A549 (cell line): Measurements from ENCODE around the gene EVC2. TPM values are rescaled to one million over a fixed set of nuclear protein-coding genes. Genes with fewer than 3 reads are reported as not detected.

Experiments
- ATAC-seq, 2 experiments: fragments of 200-7000 bp in 1 of 2; fragments of >200 bp in 1 of 2; cut with Nextera tagmentation in 1 of 2; cut with Tn5 transposase in 1 of 2; 3 replicates each; pipeline versions ENCODE4 v1.8.0 to v1.9.1; 2018 to 2020; ENCODE audit warnings: mild to moderate bottlenecking in 1 of 2, moderate library complexity in 1 of 2
- CTCF ChIA-PET: fragments of 300-600 bp; sonication (Branson Sonifier 250); formaldehyde crosslinking; extraction: SDS; loops from one replicate; lab custom pipeline; 2021; ENCODE audit warnings: antibody characterized with exemption, inconsistent platforms; lab: Yijun Ruan, JAX
- POLR2A ChIA-PET: fragments of 350-600 bp; formaldehyde crosslinking; extraction: SDS; loops from one replicate; lab custom pipeline; 2021; ENCODE audit warnings: antibody characterized with exemption, inconsistent platforms; lab: Yijun Ruan, JAX
- DNase-seq, 2 experiments: peaks; one replicate each; pipeline versions ENCODE4 v3.0.0 to v3.0.0-alpha.2; 2011 to 2016; ENCODE audit warnings: low read depth in 1 of 2, low spot score in 1 of 2
- FAIRE-seq: peaks from 2 replicates; lab custom pipeline; 2011; peaks lifted over from hg19 to GRCh38; lab: Jason Lieb, UNC
- H3K27ac ChIP-seq, 2 experiments: fragments of >200 bp; sonication (Bioruptor Twin); formaldehyde crosslinking; 3 replicates each; pipeline ENCODE4 v1.5.1; 2016 to 2017
- H3K4me1 ChIP-seq: fragments of >200 bp; sonication (Bioruptor Twin); formaldehyde crosslinking; 3 replicates; pipeline ENCODE4 v1.6.1; 2016
- H3K4me2 ChIP-seq: fragments of >200 bp; sonication (Bioruptor Twin); formaldehyde crosslinking; 3 replicates; pipeline ENCODE4 v1.6.1; 2016
- H3K4me3 ChIP-seq: fragments of >200 bp; sonication (Bioruptor Twin); formaldehyde crosslinking; 3 replicates; pipeline ENCODE4 v1.5.1; 2016
- H3K9me3 ChIP-seq: fragments of >200 bp; sonication (Bioruptor Twin); formaldehyde crosslinking; 3 replicates; pipeline ENCODE4 v1.6.1; 2016
- CBX8 ChIP-seq: fragments of 200-600 bp; sonication (generic); IDR thresholded peaks from 2 replicates; pipeline ENCODE4 v1.6.1; 2016
- ESRRA ChIP-seq: fragments of 150-350 bp; IDR thresholded peaks from 2 replicates; pipeline ENCODE4 v1.6.1; 2014; ENCODE audit warnings: mild to moderate bottlenecking, low read length, borderline replicate concordance
- FOSL2 ChIP-seq, 2 experiments: fragments of 450-650 bp in 1 of 2; fragments of >200 bp in 1 of 2; sonication (Bioruptor Twin) in 1 of 2; formaldehyde crosslinking; IDR thresholded peaks; 2 replicates each; pipeline versions ENCODE4 v1.5.0 to v1.6.1; 2016 to 2020; ENCODE audit warnings: mild to moderate bottlenecking in 1 of 2, moderate library complexity in 1 of 2
- HOXB13 ChIP-seq: fragments of 250-450 bp; sonication (Bioruptor Pico); IDR thresholded peaks from 2 replicates; pipeline ENCODE4 v1.5.0; 2020; ENCODE audit warnings: low read depth, mild to moderate bottlenecking, moderate library complexity
- HOXB5 ChIP-seq: fragments of 250-450 bp; sonication (Bioruptor Pico); IDR thresholded peaks from 2 replicates; pipeline ENCODE4 v1.5.0; 2020; ENCODE audit warnings: mild to moderate bottlenecking, moderate library complexity
- MAZ ChIP-seq: fragments of 150-350 bp; IDR thresholded peaks from 2 replicates; pipeline ENCODE4 v1.6.1; 2014; ENCODE audit warnings: antibody characterized with exemption, low read depth, low read length, borderline replicate concordance
- NR3C1 ChIP-seq: fragments of >200 bp; sonication (Bioruptor Twin); formaldehyde crosslinking; IDR thresholded peaks from 3 replicates; pipeline ENCODE4 v1.6.1; 2017
- POLR2AphosphoS2 ChIP-seq: conservative IDR thresholded peaks from 2 replicates; pipeline ENCODE4 v1.6.1; 2012; ENCODE audit warnings: low read length, improper control_type of control experiment, inconsistent platforms
- RNF2 ChIP-seq: fragments of 200-600 bp; sonication (generic); IDR thresholded peaks from 2 replicates; pipeline ENCODE4 v1.6.1; 2016; ENCODE audit warnings: low read depth, mild to moderate bottlenecking, antibody characterized with exemption, moderate library complexity, borderline replicate concordance
- WGBS: methylation state at CpG from one replicate; pipeline ENCODE4 v1.1.6; 2017; ENCODE audit errors: missing lambda C conversion rate; 5-methylcytosine and 5-hydroxymethylcytosine counted together
- polyA plus RNA-seq, 4 experiments: library from polyadenylated mRNA; depleted of rRNA in 3 of 4; stranded (reverse); fragments of >200 nt; fragmentation: RNase III in 1 of 4; extraction: RNeasy Plus Mini Kit Qiagen cat#74134 plus additional on column Dnase treatment in 1 of 4; gene quantifications; 2 replicates in 3 of 4; 3 replicates in 1 of 4; pipeline ENCODE4 v1.2.3, GENCODE V29; 2011 to 2017
- TF ChIP-seq, protein P1 (sequence below): fragments of 200-600 bp; sonication (generic); IDR thresholded peaks from 2 replicates; pipeline ENCODE4 v1.6.1; 2016; ENCODE audit warnings: antibody characterized with exemption, mild to moderate bottlenecking, moderate library complexity
- TF ChIP-seq, protein P2 (sequence below): IDR thresholded peaks from 2 replicates; pipeline ENCODE4 v1.6.1; 2012
- TF ChIP-seq, protein P3 (sequence below): fragments of >200 bp; sonication (Bioruptor Twin); formaldehyde crosslinking; IDR thresholded peaks from 3 replicates; pipeline ENCODE4 v1.5.1; 2016
- TF ChIP-seq, protein P4 (sequence below): fragments of 450-650 bp; IDR thresholded peaks from 2 replicates; pipeline ENCODE4 v1.6.1; 2014; ENCODE audit warnings: antibody characterized with exemption

EVC2 gene
- polyA plus RNA-seq, 2 of the 4 experiments (the other 2 are of a cell fraction) = 0.96 to 1.5 TPM

DNA sequence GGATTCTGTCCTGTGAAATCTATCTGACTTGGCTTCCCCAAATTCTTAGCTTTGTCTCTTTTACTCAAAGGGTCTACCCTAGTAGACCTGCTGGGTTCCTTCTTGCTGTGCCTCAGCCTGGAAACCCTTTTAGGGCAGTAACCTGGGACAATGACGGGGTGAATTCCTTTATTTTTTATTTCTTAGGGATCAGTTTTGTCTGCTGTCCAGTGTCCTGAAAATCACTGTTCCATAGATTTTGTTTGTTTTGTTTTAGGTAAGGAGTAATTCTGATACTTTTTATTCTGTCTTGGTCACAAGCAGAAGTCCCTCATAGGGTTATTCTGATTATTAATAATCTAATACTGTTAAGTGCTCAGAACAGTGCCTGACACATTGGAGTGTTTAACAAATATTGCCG is 118.9 kb downstream of the EVC2 start:
- FAIRE-seq (no peak), ATAC-seq (no peak), DNase-seq (no peak)
- CTCF ChIA-PET = interaction anchor here (1.7 kb wide), 1 partner anchor 8 kb away, joined by 3 read pairs; no protein-coding TSS in a partner anchor
- Histone ChIP-seq H3K4me3 (no peak overlapping the region), H3K9me3 (no peaks in the 10 kb centered on the region), H3K27ac (no peak overlapping the region), H3K4me2 (no peak overlapping the region), H3K4me1 (no peaks in the 10 kb centered on the region)
- POLR2A ChIA-PET = no interaction called here
- no peak for TF ChIP-seq MAZ
- TF ChIP-seq HOXB13 = no peak
- TF ChIP-seq, protein P1, sequence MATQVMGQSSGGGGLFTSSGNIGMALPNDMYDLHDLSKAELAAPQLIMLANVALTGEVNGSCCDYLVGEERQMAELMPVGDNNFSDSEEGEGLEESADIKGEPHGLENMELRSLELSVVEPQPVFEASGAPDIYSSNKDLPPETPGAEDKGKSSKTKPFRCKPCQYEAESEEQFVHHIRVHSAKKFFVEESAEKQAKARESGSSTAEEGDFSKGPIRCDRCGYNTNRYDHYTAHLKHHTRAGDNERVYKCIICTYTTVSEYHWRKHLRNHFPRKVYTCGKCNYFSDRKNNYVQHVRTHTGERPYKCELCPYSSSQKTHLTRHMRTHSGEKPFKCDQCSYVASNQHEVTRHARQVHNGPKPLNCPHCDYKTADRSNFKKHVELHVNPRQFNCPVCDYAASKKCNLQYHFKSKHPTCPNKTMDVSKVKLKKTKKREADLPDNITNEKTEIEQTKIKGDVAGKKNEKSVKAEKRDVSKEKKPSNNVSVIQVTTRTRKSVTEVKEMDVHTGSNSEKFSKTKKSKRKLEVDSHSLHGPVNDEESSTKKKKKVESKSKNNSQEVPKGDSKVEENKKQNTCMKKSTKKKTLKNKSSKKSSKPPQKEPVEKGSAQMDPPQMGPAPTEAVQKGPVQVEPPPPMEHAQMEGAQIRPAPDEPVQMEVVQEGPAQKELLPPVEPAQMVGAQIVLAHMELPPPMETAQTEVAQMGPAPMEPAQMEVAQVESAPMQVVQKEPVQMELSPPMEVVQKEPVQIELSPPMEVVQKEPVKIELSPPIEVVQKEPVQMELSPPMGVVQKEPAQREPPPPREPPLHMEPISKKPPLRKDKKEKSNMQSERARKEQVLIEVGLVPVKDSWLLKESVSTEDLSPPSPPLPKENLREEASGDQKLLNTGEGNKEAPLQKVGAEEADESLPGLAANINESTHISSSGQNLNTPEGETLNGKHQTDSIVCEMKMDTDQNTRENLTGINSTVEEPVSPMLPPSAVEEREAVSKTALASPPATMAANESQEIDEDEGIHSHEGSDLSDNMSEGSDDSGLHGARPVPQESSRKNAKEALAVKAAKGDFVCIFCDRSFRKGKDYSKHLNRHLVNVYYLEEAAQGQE = peak; percentile 55; the same call in 1 of the 2 replicates
- no peak for TF ChIP-seq RNF2
- TF ChIP-seq NR3C1 = no peak
- 84% methylated on average over 2 of the region's 2 CpGs for WGBS

DNA sequence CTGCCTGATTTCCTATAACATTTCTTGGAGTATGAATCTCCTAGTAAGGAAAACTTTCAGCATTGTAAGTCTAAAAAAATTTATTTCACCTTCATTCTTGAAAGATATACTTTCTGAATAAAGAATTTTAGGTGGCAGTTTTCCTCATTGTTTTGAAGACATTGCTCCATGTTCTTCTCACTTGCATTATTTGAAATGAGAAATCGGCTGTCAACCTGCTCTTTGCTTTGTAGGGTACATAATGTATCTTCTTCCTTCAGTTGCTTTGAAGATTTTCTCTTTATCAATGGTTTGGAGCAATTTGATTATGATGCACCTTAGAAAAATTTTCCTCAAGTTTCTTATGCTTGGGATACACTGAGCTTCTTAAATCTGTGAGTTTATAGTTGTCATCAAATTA is 120.3 kb downstream of the EVC2 start:
- no peak for ATAC-seq
- 87% methylated on average over 1 of the region's 1 CpG for WGBS
- Histone ChIP-seq H3K27ac (no peak overlapping the region), H3K4me1 (no peaks in the 10 kb centered on the region), H3K4me3 (no peak overlapping the region), H3K4me2 (no peak overlapping the region), H3K9me3 (no peaks in the 10 kb centered on the region)
- no peak for DNase-seq
- TF ChIP-seq HOXB5 (CRISPR knock-in tag) (no peak), FOSL2 (IDR thresholded peaks at IDR 0.05) (no peak), FOSL2 (CRISPR knock-in tag; IDR thresholded peaks at IDR 0.05) (no peak), POLR2AphosphoS2 (no peak), MAZ (no peak), ESRRA (no peak)
- TF ChIP-seq, protein P2, sequence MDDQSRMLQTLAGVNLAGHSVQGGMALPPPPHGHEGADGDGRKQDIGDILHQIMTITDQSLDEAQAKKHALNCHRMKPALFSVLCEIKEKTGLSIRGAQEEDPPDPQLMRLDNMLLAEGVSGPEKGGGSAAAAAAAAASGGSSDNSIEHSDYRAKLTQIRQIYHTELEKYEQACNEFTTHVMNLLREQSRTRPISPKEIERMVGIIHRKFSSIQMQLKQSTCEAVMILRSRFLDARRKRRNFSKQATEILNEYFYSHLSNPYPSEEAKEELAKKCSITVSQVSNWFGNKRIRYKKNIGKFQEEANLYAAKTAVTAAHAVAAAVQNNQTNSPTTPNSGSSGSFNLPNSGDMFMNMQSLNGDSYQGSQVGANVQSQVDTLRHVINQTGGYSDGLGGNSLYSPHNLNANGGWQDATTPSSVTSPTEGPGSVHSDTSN = no peak
- no peak for FAIRE-seq
- POLR2A ChIA-PET = no interaction called here
- CTCF ChIA-PET = interaction anchor here (0.6 kb wide), 1 partner anchor 17 kb away, joined by 3 read pairs; no protein-coding TSS in a partner anchor

DNA sequence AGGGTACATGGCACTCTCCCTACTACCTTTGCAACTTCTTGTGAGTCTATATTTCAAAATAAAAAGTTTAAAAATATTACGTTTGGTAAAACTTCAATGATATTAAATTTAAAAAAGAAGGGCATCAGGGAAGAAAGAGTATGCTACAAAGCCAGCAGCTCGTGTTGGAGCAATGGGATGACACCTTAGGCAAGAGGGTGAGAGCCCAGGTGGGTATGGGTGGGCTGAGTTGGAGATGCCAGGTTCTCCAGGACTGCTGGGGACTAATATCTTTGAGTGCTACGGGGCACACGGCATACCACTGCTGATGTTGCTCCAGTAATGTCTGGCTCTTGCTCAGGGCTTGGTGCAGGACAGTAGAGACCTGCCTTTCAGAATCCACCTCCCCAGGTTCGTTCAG is 132.4 kb downstream of the EVC2 start:
- CTCF ChIA-PET = no interaction called here
- WGBS = 64% methylated on average over 4 of the region's 5 CpGs

More for the DNA sequence above, 132.4 kb downstream of the EVC2 start:
- POLR2A ChIA-PET = no interaction called here
- no peak for ATAC-seq
- no peak for TF ChIP-seq CBX8
- TF ChIP-seq, protein P3, sequence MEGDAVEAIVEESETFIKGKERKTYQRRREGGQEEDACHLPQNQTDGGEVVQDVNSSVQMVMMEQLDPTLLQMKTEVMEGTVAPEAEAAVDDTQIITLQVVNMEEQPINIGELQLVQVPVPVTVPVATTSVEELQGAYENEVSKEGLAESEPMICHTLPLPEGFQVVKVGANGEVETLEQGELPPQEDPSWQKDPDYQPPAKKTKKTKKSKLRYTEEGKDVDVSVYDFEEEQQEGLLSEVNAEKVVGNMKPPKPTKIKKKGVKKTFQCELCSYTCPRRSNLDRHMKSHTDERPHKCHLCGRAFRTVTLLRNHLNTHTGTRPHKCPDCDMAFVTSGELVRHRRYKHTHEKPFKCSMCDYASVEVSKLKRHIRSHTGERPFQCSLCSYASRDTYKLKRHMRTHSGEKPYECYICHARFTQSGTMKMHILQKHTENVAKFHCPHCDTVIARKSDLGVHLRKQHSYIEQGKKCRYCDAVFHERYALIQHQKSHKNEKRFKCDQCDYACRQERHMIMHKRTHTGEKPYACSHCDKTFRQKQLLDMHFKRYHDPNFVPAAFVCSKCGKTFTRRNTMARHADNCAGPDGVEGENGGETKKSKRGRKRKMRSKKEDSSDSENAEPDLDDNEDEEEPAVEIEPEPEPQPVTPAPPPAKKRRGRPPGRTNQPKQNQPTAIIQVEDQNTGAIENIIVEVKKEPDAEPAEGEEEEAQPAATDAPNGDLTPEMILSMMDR = no peak
- TF ChIP-seq, protein P4, sequence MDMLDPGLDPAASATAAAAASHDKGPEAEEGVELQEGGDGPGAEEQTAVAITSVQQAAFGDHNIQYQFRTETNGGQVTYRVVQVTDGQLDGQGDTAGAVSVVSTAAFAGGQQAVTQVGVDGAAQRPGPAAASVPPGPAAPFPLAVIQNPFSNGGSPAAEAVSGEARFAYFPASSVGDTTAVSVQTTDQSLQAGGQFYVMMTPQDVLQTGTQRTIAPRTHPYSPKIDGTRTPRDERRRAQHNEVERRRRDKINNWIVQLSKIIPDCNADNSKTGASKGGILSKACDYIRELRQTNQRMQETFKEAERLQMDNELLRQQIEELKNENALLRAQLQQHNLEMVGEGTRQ = no peak
- TF ChIP-seq, all 56 proteins: peak for 0
- Histone ChIP-seq H3K27ac (no peak overlapping the region), H3K4me3 (no peak overlapping the region), H3K4me2 (no peak overlapping the region), H3K9me3 (no peaks in the 10 kb centered on the region), H3K4me1 (no peaks in the 10 kb centered on the region)
- no peak for DNase-seq
- FAIRE-seq = no peak
